ENCODE data around the gene PLEKHA4. TPM values are rescaled to one million over a fixed set of nuclear protein-coding genes. Genes with fewer than 3 reads are reported as not detected.

PLEKHA4 gene
- total RNA-seq, 2 donors from 2014 or later = 9.4 to 22.9 TPM

DNA sequence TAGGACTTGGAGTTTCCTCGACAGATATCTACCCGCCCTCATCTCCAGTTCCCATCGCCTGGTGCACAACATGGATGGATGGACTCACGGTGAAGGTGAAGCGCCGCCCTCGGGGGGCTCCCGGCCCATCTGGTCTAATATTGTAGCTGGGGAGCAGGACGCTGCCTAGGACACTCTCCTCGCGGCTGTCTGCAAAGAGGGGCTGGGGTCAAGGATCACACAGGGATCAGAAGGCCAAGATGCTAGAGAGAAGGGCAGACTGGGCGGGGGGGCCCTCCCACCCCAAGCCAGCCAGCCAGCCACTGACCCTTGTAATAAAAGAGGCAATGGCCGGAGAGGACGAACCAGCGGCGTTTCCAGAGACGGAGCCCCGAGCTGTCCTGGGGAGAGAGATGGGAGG is 7.1 kb downstream of the PLEKHA4 start:
- Histone ChIP-seq H3K27me3 (replicated peaks; ENCODE audit: insufficient read depth) (no peaks in the 10 kb centered on the region), H3K9me3 (no peaks in the 10 kb centered on the region), H3K36me3 (no peaks in the 10 kb centered on the region), H3K4me1 (replicated peaks) (no peaks in the 10 kb centered on the region), H3K27ac (no peak overlapping the region), H3K4me3 (no peak overlapping the region)
- no peak for DNase-seq (ENCODE audit: low spot score)
- 89% methylated on average over 18 of the region's 18 CpGs for WGBS
- TF ChIP-seq POLR2AphosphoS5 (IDR thresholded peaks at IDR 0.05) (no peak), POLR2A (IDR thresholded peaks at IDR 0.05) (no peak), CTCF (IDR thresholded peaks at IDR 0.05) (no peak)
- intact Hi-C loops (cut with DNase I) = no loop called here

DNA sequence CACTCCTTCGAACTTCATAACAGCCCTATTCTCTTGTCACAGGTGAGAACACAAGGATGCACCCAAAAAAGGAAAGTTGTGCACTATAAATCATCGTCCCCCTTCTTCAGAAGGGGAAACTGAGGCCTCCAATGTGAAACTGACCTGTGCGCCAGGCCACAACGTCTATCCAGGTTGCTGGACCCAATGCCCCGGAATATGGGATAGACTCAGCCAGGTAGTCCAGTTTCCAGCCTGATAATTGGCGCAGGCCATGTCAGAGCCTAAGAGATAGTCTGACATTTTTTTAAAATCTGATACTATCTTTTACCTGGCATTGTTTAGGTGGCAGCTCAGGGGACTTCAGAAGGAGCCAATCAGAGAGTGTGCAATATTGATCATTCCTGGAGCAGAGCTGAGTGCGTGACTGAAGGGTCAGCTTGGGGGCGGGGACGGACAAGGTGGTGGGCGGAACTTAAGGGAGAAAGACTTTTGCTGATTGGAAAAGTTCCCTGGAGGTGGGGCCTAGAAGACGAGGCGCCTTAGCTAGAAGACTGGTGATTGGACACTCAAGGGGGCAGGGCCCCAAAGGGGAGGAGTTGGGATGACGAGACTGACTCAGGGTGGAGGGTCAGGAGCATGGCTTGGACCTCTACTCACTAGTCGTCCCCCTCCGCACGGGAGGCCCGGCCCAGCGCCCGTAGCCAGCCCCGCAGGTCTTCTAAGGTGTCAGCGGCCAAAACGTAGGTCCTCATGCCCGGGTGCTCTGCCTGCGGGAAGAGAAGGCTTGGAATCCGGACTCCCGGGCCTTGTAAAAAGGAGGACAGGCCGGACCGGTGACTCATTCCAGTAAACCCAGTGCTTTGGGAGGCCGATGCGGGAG is 8.5 kb downstream of the PLEKHA4 start:
- 88% methylated on average over 30 of the region's 30 CpGs for WGBS
- no peaks in the 10 kb centered on the region for H3K4me1 ChIP-seq (replicated peaks)
- no peaks in the 10 kb centered on the region for H3K36me3 ChIP-seq
- H3K27me3 ChIP-seq (replicated peaks; ENCODE audit: insufficient read depth) = no peaks in the 10 kb centered on the region
- no peak overlapping the region for H3K4me3 ChIP-seq
- H3K27ac ChIP-seq = no peak overlapping the region
- intact Hi-C loops (cut with DNase I) = no loop called here
- no peak for DNase-seq (ENCODE audit: low spot score)
- H3K9me3 ChIP-seq = no peaks in the 10 kb centered on the region
- no peak for TF ChIP-seq POLR2AphosphoS5 (IDR thresholded peaks at IDR 0.05)

DNA sequence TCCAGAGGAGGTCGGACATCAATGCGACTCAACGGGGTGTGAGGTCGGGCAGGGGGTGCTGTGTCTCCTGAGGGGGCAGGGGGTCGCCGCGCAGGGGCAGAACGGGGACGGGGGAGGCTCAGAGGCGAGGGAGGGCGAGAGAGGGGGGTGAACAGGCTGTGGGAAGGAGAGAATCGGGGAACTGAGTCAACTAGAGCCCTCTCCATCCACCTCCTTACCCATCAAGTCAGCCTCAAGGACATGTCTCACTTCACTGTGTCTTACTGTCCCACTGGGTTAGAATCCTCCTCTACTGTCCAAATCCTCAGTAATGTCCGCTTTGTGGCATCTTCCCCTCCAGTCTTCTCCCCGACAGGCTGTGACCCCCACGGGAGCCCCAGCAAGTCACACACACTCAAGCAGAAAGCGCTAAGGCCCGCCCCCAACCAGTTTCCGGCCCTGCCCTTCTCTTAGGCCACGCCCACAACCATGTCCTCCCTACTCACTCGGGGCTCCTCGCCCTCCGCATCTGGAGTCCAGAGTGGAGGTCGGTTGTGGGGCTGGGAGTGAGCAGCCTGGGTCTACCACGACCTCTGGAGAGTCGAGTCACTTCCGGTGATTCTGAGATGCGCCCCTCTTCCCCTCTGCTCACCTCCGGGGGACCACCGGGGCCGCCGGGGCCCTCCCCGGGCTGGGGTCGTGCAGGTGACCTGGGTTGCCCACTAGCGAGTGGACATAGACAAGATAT is 9.3 kb downstream of the PLEKHA4 start:
- DNase-seq (ENCODE audit: low spot score) = no peak
- Histone ChIP-seq H3K4me1 (replicated peaks) (no peaks in the 10 kb centered on the region), H3K27me3 (replicated peaks; ENCODE audit: insufficient read depth) (no peaks in the 10 kb centered on the region), H3K27ac (no peak overlapping the region), H3K36me3 (no peaks in the 10 kb centered on the region), H3K9me3 (no peaks in the 10 kb centered on the region), H3K4me3 (no peak overlapping the region)
- WGBS = 67% methylated on average over 34 of the region's 34 CpGs
- no peak for TF ChIP-seq POLR2AphosphoS5 (IDR thresholded peaks at IDR 0.05)
- no peak for TF ChIP-seq POLR2A (IDR thresholded peaks at IDR 0.05)
- TF ChIP-seq CTCF (IDR thresholded peaks at IDR 0.05) = no peak
- intact Hi-C loops (cut with DNase I) = no loop called here

- no peak overlapping the region for H3K27ac ChIP-seq
- H3K27me3 ChIP-seq (replicated peaks; ENCODE audit: insufficient read depth) = no peaks in the 10 kb centered on the region
- no peak for TF ChIP-seq POLR2AphosphoS5 (IDR thresholded peaks at IDR 0.05)
- TF ChIP-seq POLR2A (IDR thresholded peaks at IDR 0.05) = no peak
- TF ChIP-seq CTCF (IDR thresholded peaks at IDR 0.05) = no peak
- intact Hi-C loops (cut with DNase I) = no loop called here
- H3K4me3 ChIP-seq = no peak overlapping the region
- 84% methylated on average over 6 of the region's 6 CpGs for WGBS
- DNase-seq (ENCODE audit: low spot score) = no peak
- H3K4me1 ChIP-seq (replicated peaks) = no peaks in the 10 kb centered on the region
- H3K36me3 ChIP-seq = no peaks in the 10 kb centered on the region
- H3K9me3 ChIP-seq = no peaks in the 10 kb centered on the region
Observed at GRCh38 chr19:48856921-48857320, 11.5 kb downstream of the PLEKHA4 start.

DNA sequence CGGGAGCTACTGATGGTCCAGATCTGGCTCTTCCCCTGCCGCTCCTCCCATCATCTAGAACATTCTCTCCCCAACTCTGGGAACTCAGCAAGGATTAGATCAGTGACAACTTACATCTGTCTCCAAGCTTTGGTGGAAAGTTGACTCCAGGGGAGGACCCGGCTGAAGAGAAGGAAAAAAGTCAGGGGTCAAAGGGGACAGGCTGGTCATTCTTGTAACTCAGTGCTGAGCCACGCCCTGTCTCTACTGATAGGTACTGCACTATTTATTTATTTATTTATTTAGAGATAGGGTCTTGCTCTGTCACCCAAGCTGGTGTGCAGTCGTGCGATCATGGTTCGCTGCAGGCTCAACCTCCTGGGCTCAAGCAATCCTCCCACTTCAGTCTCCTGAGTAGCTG is 14.3 kb downstream of the PLEKHA4 start:
- DNase-seq (ENCODE audit: low spot score) = no peak
- Histone ChIP-seq H3K4me1 (replicated peaks) (no peaks in the 10 kb centered on the region), H3K4me3 (no peak overlapping the region), H3K36me3 (no peaks in the 10 kb centered on the region), H3K9me3 (no peaks in the 10 kb centered on the region), H3K27me3 (replicated peaks; ENCODE audit: insufficient read depth) (no peaks in the 10 kb centered on the region), H3K27ac (no peak overlapping the region)
- WGBS = 81% methylated on average over 7 of the region's 7 CpGs
- no peak for TF ChIP-seq POLR2A (IDR thresholded peaks at IDR 0.05)
- no peak for TF ChIP-seq POLR2AphosphoS5 (IDR thresholded peaks at IDR 0.05)
- no peak for TF ChIP-seq CTCF (IDR thresholded peaks at IDR 0.05)
- intact Hi-C loops (cut with DNase I) = no loop called here
